Lower leg skin (tissue), 3 donors: ENCODE results near the gene KCNB1.
"Not testable (repeated sequence)": the region's sequence is repeated elsewhere in the genome, so short reads cannot be mapped to it uniquely, and the experiment has no call there.

Experiments
- POLR2A ChIP-seq, 2 donors: fragments of 450-650 bp; IDR thresholded peaks; one replicate each; pipeline ENCODE4 v1.6.1; 2016 to 2017; ENCODE audit warnings: antibody characterized with exemption in 2 of 2, mild to moderate bottlenecking in 1 of 2, moderate library complexity in 1 of 2
- TF ChIP-seq, protein P1 (sequence below), 3 donors: fragments of 450-650 bp; IDR thresholded peaks; one replicate each; pipeline ENCODE4 v1.5.1; 2016; ENCODE audit warnings: antibody characterized with exemption in 3 of 3, mild to moderate bottlenecking in 3 of 3, moderate library complexity in 2 of 3

DNA sequence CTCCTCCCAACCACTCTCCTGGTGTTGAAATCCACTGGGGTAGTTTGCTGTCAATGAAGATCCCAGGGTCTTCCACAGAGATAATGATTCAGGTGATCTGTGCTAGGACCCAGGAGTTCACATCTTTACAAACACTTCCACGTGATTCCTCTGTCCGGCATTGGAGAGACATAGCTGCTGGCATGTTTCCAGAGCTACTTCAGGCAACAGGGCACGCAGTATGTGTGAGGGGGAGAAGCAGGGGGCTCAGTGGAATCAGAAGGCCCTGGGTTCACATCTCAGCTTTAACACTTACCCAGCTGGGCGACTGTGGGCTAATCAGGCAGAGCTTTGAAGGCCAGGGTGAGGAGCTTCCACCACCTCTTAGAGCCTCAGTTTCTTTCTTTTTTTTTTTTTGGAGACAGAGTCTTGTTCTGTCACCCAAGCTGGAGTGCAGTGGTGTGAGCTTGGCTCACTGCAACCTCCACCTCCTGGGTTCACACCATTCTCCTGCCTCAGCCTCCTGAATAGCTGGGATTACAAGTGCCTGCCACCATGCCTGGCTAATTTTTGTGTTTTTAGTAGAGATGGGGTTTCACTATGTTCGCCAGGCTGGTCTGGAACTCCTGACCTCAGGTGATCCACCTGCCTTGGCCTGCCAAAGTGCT is 72.4 kb downstream of the KCNB1 start:
- TF ChIP-seq POLR2A (IDR thresholded peaks at IDR 0.05): not testable (repeated sequence)
- TF ChIP-seq, protein P1, sequence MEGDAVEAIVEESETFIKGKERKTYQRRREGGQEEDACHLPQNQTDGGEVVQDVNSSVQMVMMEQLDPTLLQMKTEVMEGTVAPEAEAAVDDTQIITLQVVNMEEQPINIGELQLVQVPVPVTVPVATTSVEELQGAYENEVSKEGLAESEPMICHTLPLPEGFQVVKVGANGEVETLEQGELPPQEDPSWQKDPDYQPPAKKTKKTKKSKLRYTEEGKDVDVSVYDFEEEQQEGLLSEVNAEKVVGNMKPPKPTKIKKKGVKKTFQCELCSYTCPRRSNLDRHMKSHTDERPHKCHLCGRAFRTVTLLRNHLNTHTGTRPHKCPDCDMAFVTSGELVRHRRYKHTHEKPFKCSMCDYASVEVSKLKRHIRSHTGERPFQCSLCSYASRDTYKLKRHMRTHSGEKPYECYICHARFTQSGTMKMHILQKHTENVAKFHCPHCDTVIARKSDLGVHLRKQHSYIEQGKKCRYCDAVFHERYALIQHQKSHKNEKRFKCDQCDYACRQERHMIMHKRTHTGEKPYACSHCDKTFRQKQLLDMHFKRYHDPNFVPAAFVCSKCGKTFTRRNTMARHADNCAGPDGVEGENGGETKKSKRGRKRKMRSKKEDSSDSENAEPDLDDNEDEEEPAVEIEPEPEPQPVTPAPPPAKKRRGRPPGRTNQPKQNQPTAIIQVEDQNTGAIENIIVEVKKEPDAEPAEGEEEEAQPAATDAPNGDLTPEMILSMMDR (IDR thresholded peaks at IDR 0.05): not testable (repeated sequence)
